Neuronal stem cell (in vitro differentiated cells): Measurements from ENCODE around the gene TIMP2.

ENCODE experiments used
- DNase-seq: peaks from one replicate; pipeline ENCODE4 v3.0.0-alpha.2; 2013; ENCODE audit warnings: low spot score
- H2AFZ ChIP-seq: one replicate; pipeline ENCODE4 v1.6.1; 2013; ENCODE audit warnings: mild to moderate bottlenecking, low read length, inconsistent platforms
- H2AK5ac ChIP-seq: 2 replicates; pipeline ENCODE4 v1.6.1; 2013; ENCODE audit warnings: low read depth, mild to moderate bottlenecking, inconsistent platforms, low read length, moderate library complexity, mixed read lengths
- H2BK120ac ChIP-seq: 2 replicates; pipeline ENCODE4 v1.6.1; 2013; ENCODE audit warnings: low read depth, mild to moderate bottlenecking, inconsistent platforms, low read length, moderate library complexity, mixed read lengths
- H2BK12ac ChIP-seq: one replicate; pipeline ENCODE4 v1.6.1; 2013; ENCODE audit warnings: low read length, inconsistent platforms
- H2BK15ac ChIP-seq: 2 replicates; pipeline ENCODE4 v1.6.1; 2013; ENCODE audit warnings: mild to moderate bottlenecking, low read length, inconsistent platforms, mixed read lengths
- H2BK5ac ChIP-seq: one replicate; pipeline ENCODE4 v1.6.1; 2013; ENCODE audit warnings: inconsistent platforms, mild to moderate bottlenecking, low read length, moderate library complexity
- H3K14ac ChIP-seq: one replicate; pipeline ENCODE4 v1.6.1; 2013; ENCODE audit warnings: low read length, inconsistent platforms
- H3K18ac ChIP-seq: 2 replicates; pipeline ENCODE4 v1.6.1; 2013; ENCODE audit warnings: low read length, inconsistent platforms
- H3K23ac ChIP-seq: 2 replicates; pipeline ENCODE4 v1.6.1; 2013; ENCODE audit warnings: low read depth, mild to moderate bottlenecking, mixed read lengths, low read length, inconsistent platforms; ENCODE audit not compliant: poor library complexity
- H3K27ac ChIP-seq: replicated peaks from 3 replicates; pipeline ENCODE4 v1.5.1; 2013; ENCODE audit warnings: low read length, inconsistent platforms
- H3K27me3 ChIP-seq, 3 experiments: 2 replicates each; pipeline ENCODE4 v1.6.1; 2013; ENCODE audit warnings: low read length in 3 of 3, mild to moderate bottlenecking in 2 of 3, inconsistent platforms in 1 of 3, low read depth in 1 of 3, mixed read lengths in 1 of 3, moderate library complexity in 1 of 3; ENCODE audit not compliant: control insufficient read depth in 3 of 3, insufficient read depth in 3 of 3
- H3K36me3 ChIP-seq, 2 donors: replicated peaks in 1 of 2; 2 replicates each; pipeline ENCODE4 v1.6.1; 2013; ENCODE audit warnings: low read length in 2 of 2; ENCODE audit not compliant: control insufficient read depth in 2 of 2, insufficient read depth in 2 of 2
- H3K4ac ChIP-seq: 2 replicates; pipeline ENCODE4 v1.6.1; 2013; ENCODE audit warnings: inconsistent platforms, mild to moderate bottlenecking, low read length, moderate library complexity
- H3K4me1 ChIP-seq, 2 donors: 1 replicate in 1 of 2; 2 replicates in 1 of 2; pipeline ENCODE4 v1.6.1; 2013; ENCODE audit warnings: low read length in 2 of 2, low read depth in 1 of 2; ENCODE audit not compliant: control insufficient read depth in 2 of 2, insufficient read depth in 1 of 2
- H3K4me2 ChIP-seq: one replicate; pipeline ENCODE4 v1.6.1; 2013; ENCODE audit warnings: mild to moderate bottlenecking, low read length, inconsistent platforms; ENCODE audit not compliant: insufficient read depth, poor library complexity, severe bottlenecking
- H3K4me3 ChIP-seq, 2 donors: 2 replicates each; pipeline ENCODE4 v1.5.1; 2013; ENCODE audit warnings: low read length in 2 of 2, mild to moderate bottlenecking in 2 of 2, inconsistent platforms in 1 of 2, moderate library complexity in 1 of 2
- H3K79me1 ChIP-seq: one replicate; pipeline ENCODE4 v1.6.1; 2013; ENCODE audit warnings: low read depth, mild to moderate bottlenecking, inconsistent platforms, low read length, moderate library complexity
- H3K9ac ChIP-seq: one replicate; pipeline ENCODE4 v1.6.1; 2013; ENCODE audit warnings: mild to moderate bottlenecking, low read depth, low read length, inconsistent platforms; ENCODE audit not compliant: poor library complexity
- H3K9me3 ChIP-seq, 2 donors: replicated peaks in 1 of 2; 2 replicates each; pipeline versions ENCODE3 to v1.6.1; 2013; ENCODE audit warnings: low read length in 2 of 2, mild to moderate bottlenecking in 2 of 2, inconsistent platforms in 1 of 2, low read depth in 1 of 2, mixed read lengths in 1 of 2, moderate library complexity in 1 of 2; ENCODE audit not compliant: control insufficient read depth in 2 of 2, insufficient read depth in 1 of 2
- H4K8ac ChIP-seq: one replicate; pipeline ENCODE4 v1.6.1; 2013; ENCODE audit warnings: low read depth, mild to moderate bottlenecking, inconsistent platforms, low read length, moderate library complexity
- H4K91ac ChIP-seq: one replicate; pipeline ENCODE4 v1.6.1; 2013; ENCODE audit warnings: low read length, low read depth, mild to moderate bottlenecking, inconsistent platforms; ENCODE audit not compliant: poor library complexity
- WGBS, 2 donors: extraction: QIAGEN DNeasy Blood & Tissue Kit; methylation state at CpG; one replicate each; pipeline ENCODE4 v1.1.7; 2013; ENCODE audit warnings: missing lambda C conversion rate in 2 of 2, mixed read lengths in 1 of 2; ENCODE audit not compliant: insufficient read length in 2 of 2, insufficient replicate concordance in 1 of 2; ENCODE audit errors: extremely low coverage in 2 of 2; 5-methylcytosine and 5-hydroxymethylcytosine counted together

TIMP2 gene

GRCh38 chr17:78817123-78817522 lies 108.1 kb downstream of the TIMP2 start:
- no peak overlapping the region for H2AK5ac ChIP-seq
- no CpG with 5 or more reads among the region's 6 CpGs for WGBS, 2 donors
- no peak overlapping the region for H3K4ac ChIP-seq
- no peaks in the 10 kb centered on the region for H3K4me1 ChIP-seq
- no peak for DNase-seq
- no peak overlapping the region for H3K23ac ChIP-seq
- H3K27ac ChIP-seq: no peak overlapping the region
- no peaks in the 10 kb centered on the region for H3K9me3 ChIP-seq
- H3K4me2 ChIP-seq: no peak overlapping the region
- peaks cover 3% of the 10 kb centered on the region for H3K79me1 ChIP-seq
- no peak overlapping the region for H2BK120ac ChIP-seq
- H2BK15ac ChIP-seq: no peak overlapping the region
- H3K18ac ChIP-seq: no peak overlapping the region
- no peak overlapping the region for H3K14ac ChIP-seq
- H3K9ac ChIP-seq: no peak overlapping the region
- H2BK12ac ChIP-seq: no peak overlapping the region
- H2AFZ ChIP-seq: no peak overlapping the region
- H2BK5ac ChIP-seq: no peak overlapping the region
- H4K8ac ChIP-seq: no peak overlapping the region
- no peak overlapping the region for H4K91ac ChIP-seq
- peaks cover 52 to 95% of the 10 kb centered on the region in 2 donors for H3K36me3 ChIP-seq
- H3K4me3 ChIP-seq: no peak overlapping the region
- H3K27me3 ChIP-seq: no peaks in the 10 kb centered on the region

GRCh38 chr17:78815696-78816095 lies 109.5 kb downstream of the TIMP2 start:
- no peak overlapping the region for H3K4ac ChIP-seq
- no peak for DNase-seq
- no peaks in the 10 kb centered on the region for H3K27me3 ChIP-seq
- no peak overlapping the region for H4K8ac ChIP-seq
- no peak overlapping the region for H3K18ac ChIP-seq
- H3K9ac ChIP-seq: no peak overlapping the region
- H4K91ac ChIP-seq: no peak overlapping the region
- no peak overlapping the region for H2BK15ac ChIP-seq
- peaks cover 3% of the 10 kb centered on the region for H3K79me1 ChIP-seq
- no CpG with 5 or more reads among the region's 7 CpGs for WGBS, 2 donors
- H3K23ac ChIP-seq: no peak overlapping the region
- no peak overlapping the region for H2AFZ ChIP-seq
- H3K4me1 ChIP-seq: no peaks in the 10 kb centered on the region
- H2BK12ac ChIP-seq: no peak overlapping the region
- H3K9me3 ChIP-seq: no peaks in the 10 kb centered on the region
- no peak overlapping the region for H2AK5ac ChIP-seq
- no peak overlapping the region for H3K27ac ChIP-seq
- H2BK120ac ChIP-seq: no peak overlapping the region
- H3K14ac ChIP-seq: no peak overlapping the region
- H3K4me2 ChIP-seq: no peak overlapping the region
- H2BK5ac ChIP-seq: no peak overlapping the region
- H3K36me3 ChIP-seq: peaks cover 54 to 98% of the 10 kb centered on the region in 2 donors
- no peak overlapping the region for H3K4me3 ChIP-seq

GRCh38 chr17:78812855-78813254 lies 112.3 kb downstream of the TIMP2 start:
- H3K4me3 ChIP-seq: no peak overlapping the region
- no peak overlapping the region for H3K4me2 ChIP-seq
- H3K9ac ChIP-seq: no peak overlapping the region
- DNase-seq: no peak
- no peak overlapping the region for H2BK5ac ChIP-seq
- WGBS, 2 donors: no CpG with 5 or more reads among the region's 8 CpGs
- H2BK12ac ChIP-seq: no peak overlapping the region
- no peaks in the 10 kb centered on the region for H3K9me3 ChIP-seq
- no peak overlapping the region for H3K27ac ChIP-seq
- H3K14ac ChIP-seq: no peak overlapping the region
- no peak overlapping the region for H3K23ac ChIP-seq
- no peak overlapping the region for H2BK15ac ChIP-seq
- peaks cover 41 to 98% of the 10 kb centered on the region in 2 donors for H3K36me3 ChIP-seq
- no peaks in the 10 kb centered on the region for H3K27me3 ChIP-seq
- no peak overlapping the region for H4K8ac ChIP-seq
- H2AFZ ChIP-seq: no peak overlapping the region
- H3K4me1 ChIP-seq: no peaks in the 10 kb centered on the region
- no peak overlapping the region for H2AK5ac ChIP-seq
- no peak overlapping the region for H2BK120ac ChIP-seq
- no peak overlapping the region for H3K4ac ChIP-seq
- H3K18ac ChIP-seq: no peak overlapping the region
- peaks cover 3% of the 10 kb centered on the region for H3K79me1 ChIP-seq
- no peak overlapping the region for H4K91ac ChIP-seq

- DNase-seq: no peak
- Histone ChIP-seq H3K14ac (no peak overlapping the region), H3K18ac (no peak overlapping the region), H3K27ac (no peak overlapping the region), H3K4me3 (no peak overlapping the region), H2BK5ac (no peak overlapping the region), H4K91ac (no peak overlapping the region), H3K9me3 (no peaks in the 10 kb centered on the region), H3K4me2 (no peak overlapping the region), H4K8ac (no peak overlapping the region), H3K4me1 (no peaks in the 10 kb centered on the region), H3K9ac (no peak overlapping the region), H2BK120ac (no peak overlapping the region), H3K79me1 (peaks cover 9% of the 10 kb centered on the region), H3K23ac (no peak overlapping the region), H3K36me3 (peaks cover 45 to 98% of the 10 kb centered on the region in 2 donors), H2BK12ac (no peak overlapping the region), H3K4ac (no peak overlapping the region), H3K27me3 (peaks cover 0 to 2% (median 0%) of the 10 kb centered on the region in 3 experiments), H2BK15ac (no peak overlapping the region), H2AFZ (no peak overlapping the region), H2AK5ac (no peak overlapping the region)
- WGBS, 2 donors: no CpG with 5 or more reads among the region's 4 CpGs
Observed at GRCh38 chr17:78808163-78808562, 117.0 kb downstream of the TIMP2 start.
